ENCODE results near the gene IGFL2. TPM values are rescaled to one million over a fixed set of nuclear protein-coding genes. Genes with fewer than 3 reads are reported as not detected.

The IGFL2 gene
- total RNA-seq, 1 experiment from 2014 or later = not detected

DNA sequence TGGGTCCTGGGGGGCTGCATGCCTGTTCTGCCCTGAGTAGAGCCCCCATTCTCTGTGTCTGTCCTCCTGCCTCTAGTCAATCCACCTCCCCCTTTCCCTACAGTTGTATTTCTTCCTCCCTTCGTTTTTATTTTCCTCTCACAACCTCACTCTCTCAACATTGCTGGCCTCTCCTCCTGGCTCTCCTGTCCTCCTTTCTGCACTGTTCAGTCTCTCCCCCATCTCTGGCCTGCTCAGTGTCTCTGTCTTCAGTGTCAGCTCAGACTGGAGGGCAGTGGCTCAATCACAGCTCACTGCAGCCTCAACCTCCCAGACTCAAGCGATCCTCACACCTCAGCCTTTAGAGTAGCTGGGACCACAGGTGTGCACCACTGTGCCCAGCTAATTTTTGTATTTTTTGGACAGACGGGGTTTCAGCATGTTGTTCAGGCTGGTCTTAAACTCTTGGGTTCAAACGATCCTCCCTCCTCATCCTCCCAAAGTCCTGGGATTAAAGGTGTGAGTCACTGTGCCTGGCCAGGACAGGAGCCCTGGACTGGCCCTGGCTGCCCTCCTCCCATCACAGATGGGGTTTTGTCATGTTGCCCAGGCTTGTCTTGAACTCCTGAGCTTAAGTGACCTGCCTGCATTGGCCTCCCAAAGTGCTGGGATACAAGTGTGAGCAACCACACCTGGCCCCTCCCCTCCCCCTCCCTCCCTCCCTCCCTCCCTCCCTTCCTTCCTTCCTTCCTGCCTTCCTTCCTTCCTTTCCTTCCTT, 49.5 kb downstream of the IGFL2 start:
- no peak overlapping the region for H3K4me2 ChIP-seq (ENCODE audit: low read length)
- ATAC-seq (no peak), DNase-seq (ENCODE audit: low read depth, low spot score) (no peak)
- no peaks in the 10 kb centered on the region for H3K9me3 ChIP-seq (ENCODE audit: control insufficient read depth in 1 of 2, insufficient read depth in 1 of 2, low read depth in 1 of 2, low read length in 2 of 2)
- POLR2A ChIA-PET = no interaction called here
- H3K9ac ChIP-seq (ENCODE audit: low read length) = no peak overlapping the region
- H3K9me2 ChIP-seq (ENCODE audit: insufficient read depth) = no peaks in the 10 kb centered on the region
- intact Hi-C loops (cut with micrococcal nuclease) = no loop called here
- peaks cover 5% of the 10 kb centered on the region for H3K27me3 ChIP-seq (ENCODE audit: insufficient read depth, low read length)
- H3K4me3 ChIP-seq (replicated peaks in 1 of 2; ENCODE audit: low read depth in 1 of 2, low read length in 2 of 2) = no peak overlapping the region
- H3K4me1 ChIP-seq (ENCODE audit: control insufficient read depth in 1 of 2, insufficient read depth in 2 of 2, low read length in 2 of 2) = peaks cover 7 to 38% of the 10 kb centered on the region in 2 experiments
- no peaks in the 10 kb centered on the region for H3K36me3 ChIP-seq (ENCODE audit: control insufficient read depth in 1 of 2, insufficient read depth in 2 of 2, low read length in 2 of 2)
- H2AFZ ChIP-seq (ENCODE audit: low read depth, low read length, poor library complexity, severe bottlenecking) = no peak overlapping the region
- TF ChIP-seq, protein P1, sequence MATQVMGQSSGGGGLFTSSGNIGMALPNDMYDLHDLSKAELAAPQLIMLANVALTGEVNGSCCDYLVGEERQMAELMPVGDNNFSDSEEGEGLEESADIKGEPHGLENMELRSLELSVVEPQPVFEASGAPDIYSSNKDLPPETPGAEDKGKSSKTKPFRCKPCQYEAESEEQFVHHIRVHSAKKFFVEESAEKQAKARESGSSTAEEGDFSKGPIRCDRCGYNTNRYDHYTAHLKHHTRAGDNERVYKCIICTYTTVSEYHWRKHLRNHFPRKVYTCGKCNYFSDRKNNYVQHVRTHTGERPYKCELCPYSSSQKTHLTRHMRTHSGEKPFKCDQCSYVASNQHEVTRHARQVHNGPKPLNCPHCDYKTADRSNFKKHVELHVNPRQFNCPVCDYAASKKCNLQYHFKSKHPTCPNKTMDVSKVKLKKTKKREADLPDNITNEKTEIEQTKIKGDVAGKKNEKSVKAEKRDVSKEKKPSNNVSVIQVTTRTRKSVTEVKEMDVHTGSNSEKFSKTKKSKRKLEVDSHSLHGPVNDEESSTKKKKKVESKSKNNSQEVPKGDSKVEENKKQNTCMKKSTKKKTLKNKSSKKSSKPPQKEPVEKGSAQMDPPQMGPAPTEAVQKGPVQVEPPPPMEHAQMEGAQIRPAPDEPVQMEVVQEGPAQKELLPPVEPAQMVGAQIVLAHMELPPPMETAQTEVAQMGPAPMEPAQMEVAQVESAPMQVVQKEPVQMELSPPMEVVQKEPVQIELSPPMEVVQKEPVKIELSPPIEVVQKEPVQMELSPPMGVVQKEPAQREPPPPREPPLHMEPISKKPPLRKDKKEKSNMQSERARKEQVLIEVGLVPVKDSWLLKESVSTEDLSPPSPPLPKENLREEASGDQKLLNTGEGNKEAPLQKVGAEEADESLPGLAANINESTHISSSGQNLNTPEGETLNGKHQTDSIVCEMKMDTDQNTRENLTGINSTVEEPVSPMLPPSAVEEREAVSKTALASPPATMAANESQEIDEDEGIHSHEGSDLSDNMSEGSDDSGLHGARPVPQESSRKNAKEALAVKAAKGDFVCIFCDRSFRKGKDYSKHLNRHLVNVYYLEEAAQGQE (IDR thresholded peaks at IDR 0.05; ENCODE audit: low read depth) = no peak
- TF ChIP-seq ZNF274 (IDR thresholded peaks at IDR 0.05; ENCODE audit: low read depth, low read length) (no peak), SIN3A (IDR thresholded peaks at IDR 0.05; ENCODE audit: low read depth) (no peak), EGR1 (IDR thresholded peaks at IDR 0.05; ENCODE audit: low read depth) (no peak), SRF (IDR thresholded peaks at IDR 0.05; ENCODE audit: low read depth) (no peak)
- TF ChIP-seq, protein P2, sequence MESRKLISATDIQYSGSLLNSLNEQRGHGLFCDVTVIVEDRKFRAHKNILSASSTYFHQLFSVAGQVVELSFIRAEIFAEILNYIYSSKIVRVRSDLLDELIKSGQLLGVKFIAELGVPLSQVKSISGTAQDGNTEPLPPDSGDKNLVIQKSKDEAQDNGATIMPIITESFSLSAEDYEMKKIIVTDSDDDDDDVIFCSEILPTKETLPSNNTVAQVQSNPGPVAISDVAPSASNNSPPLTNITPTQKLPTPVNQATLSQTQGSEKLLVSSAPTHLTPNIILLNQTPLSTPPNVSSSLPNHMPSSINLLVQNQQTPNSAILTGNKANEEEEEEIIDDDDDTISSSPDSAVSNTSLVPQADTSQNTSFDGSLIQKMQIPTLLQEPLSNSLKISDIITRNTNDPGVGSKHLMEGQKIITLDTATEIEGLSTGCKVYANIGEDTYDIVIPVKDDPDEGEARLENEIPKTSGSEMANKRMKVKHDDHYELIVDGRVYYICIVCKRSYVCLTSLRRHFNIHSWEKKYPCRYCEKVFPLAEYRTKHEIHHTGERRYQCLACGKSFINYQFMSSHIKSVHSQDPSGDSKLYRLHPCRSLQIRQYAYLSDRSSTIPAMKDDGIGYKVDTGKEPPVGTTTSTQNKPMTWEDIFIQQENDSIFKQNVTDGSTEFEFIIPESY (IDR thresholded peaks at IDR 0.05; ENCODE audit: extremely low read depth, insufficient replicate concordance, low read length) = no peak
- RAD21 ChIA-PET (ENCODE audit: low non-redundant PET in 1 of 2, low total read pairs in 2 of 2, uncharacterized antibody in 2 of 2, unreplicated experiment in 2 of 2) = no interaction called here
- no peak overlapping the region for H3K27ac ChIP-seq (ENCODE audit: low read depth, low read length)
- H4K20me1 ChIP-seq (ENCODE audit: insufficient read depth) = no peaks in the 10 kb centered on the region
- no peaks in the 10 kb centered on the region for H3K79me2 ChIP-seq (ENCODE audit: insufficient read depth, low read length)
- BruUV-seq (replicated peaks) = no TSS peak
- CTCF ChIA-PET = interaction anchor here (0.6 kb wide), 1 partner anchor 337 kb away, joined by 4 read pairs; no protein-coding TSS in a partner anchor
